GM21825 (cell line): ENCODE results near the gene RNF6.

ENCODE experiments used
- ATAC-seq: cut with Tn5 transposase; IDR thresholded peaks from one replicate; pipeline ENCODE4 v1.9.1; 2021; ENCODE audit warnings: mild to moderate bottlenecking, moderate library complexity; ENCODE audit not compliant: unreplicated experiment

RNF6 gene

GRCh38 chr13:26227166-26227971, 5.3 kb upstream of the RNF6 start:
- no peak for ATAC-seq

DNA sequence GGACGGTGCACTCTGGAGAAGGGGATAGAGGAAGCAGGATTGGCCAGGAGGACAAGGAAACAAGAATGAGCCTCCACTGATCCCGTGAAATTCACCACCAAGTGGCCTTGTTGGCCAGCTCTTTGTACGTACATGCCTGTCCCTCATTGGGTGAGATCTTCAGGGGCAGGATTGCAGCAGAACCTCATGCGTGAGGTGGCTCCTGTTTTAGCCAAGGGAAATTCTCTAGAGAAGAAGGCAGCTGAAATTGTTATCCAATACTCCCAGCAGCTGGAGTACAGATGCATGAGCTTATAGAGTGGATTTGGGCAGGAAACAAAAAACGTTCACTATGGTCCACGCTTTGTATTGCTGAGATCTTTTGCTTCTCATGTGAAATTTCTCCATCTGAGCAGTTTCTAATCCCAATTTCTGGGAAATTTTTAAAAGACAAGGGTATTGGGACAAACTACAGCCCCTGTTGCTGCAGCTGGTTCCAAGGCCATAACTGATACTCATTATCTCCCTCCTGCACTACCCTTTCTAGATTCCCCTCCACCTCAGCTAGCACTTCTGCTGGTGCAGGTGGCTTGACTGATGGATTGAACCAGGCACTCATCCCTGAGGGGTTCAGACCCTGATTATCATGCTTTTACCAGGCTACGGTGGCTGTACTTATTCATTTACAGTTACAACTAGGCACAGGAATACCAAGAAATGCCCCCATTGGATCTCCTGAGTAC, 3.9 kb upstream of the RNF6 start:
- ATAC-seq, result no peak

GRCh38 chr13:26222520-26223046, 469 bp upstream of the RNF6 start:
- ATAC-seq, result peak; percentile 45

DNA sequence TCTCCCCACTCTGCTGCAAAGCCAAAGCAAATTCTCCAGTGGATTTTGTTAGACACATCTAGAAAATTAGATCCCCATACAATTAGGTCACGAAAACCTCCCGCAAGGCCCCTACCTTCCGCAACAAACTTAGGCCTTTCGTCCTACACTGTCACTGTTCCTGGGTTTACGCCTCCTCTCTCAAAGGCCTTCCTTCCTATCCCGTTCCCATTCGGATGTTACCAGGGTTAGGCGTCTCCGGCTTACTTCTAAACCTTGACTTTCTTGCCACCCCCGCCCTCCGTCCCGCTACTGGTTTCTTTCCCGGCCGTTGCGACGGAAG, 754 bp downstream of the RNF6 start:
- ATAC-seq, result peak; percentile 18

DNA sequence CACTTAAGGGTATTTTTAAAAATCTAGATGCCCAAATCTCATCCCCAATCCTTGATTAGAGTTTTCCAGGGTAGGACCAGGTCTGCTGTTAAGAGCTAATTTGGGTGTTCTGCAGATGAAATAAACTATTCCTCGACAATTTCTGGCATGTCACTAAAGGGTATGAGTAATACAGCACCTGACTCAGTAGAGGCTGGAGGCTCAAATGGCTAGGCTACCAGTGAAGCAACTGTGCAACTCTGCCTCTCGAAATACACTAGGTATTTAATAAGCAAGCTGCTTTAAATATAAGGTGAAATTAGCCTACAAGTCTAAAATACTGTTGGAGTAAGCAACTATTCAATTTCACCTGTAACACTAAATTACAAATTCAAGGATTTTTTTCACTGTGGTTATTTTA, 1.5 kb downstream of the RNF6 start:
- ATAC-seq, result no peak

DNA sequence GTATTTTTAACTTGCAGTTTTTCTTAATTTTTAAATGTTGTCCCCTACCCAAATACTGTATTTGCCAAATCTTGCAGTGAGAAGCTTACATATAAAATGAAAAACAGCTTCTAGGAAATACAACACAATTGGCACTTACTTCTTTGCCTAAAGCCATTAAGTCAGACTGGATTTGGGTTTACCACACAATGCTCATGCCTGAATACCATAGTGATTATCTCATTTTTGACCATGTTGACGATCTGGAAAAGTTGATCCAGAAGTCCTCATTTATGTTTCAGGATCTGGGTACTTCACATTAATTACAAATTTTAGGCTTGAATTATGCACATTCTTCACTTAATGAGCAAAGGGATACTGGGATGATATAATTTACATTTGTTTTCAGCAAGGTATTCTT, 2.4 kb downstream of the RNF6 start:
- ATAC-seq, result no peak

GRCh38 chr13:26216042-26216441, 6.1 kb downstream of the RNF6 start:
- ATAC-seq, result no peak

GRCh38 chr13:26213982-26214381, 8.1 kb downstream of the RNF6 start:
- no peak for ATAC-seq

DNA sequence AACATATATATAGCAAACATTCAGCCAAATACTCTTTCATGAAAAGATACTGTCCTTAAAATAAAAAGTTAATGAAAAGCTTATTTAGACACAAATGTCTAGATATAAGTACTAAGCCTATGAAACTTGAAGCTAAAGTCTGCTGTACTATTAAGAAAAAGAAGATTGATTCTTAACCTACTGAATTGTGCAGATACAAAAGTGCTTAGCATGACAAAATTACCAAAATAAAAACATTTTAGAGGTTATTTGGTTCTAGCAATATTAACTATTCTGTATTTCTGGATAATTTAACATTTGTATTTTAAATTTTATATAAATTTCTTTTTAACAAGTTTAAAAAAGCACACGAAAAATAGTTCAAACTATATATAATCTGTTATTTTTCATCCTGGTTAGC, 8.8 kb downstream of the RNF6 start:
- no peak for ATAC-seq

DNA sequence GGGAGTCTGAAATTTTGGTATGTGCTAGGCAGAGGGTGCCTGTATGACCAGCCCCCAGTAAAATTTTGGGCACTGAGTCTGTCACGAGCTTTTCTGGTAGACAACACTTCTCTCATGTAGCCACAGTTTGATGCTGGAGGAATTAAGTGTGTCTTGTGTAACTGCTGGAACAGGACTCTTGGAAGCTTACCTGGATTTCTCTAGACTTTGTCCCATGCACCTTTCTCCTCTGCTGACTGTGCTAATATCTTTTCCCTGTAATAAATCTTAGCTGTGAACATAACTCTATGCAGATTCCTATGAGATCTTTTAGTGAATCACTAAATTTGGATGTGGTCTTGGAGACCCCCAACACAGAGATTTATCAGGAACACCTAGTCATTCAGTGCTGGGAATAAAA, 13.8 kb downstream of the RNF6 start:
- no peak for ATAC-seq

- ATAC-seq, result no peak
These were observed 19.6 kb downstream of the RNF6 start for GRCh38 chr13:26202365-26202972.

DNA sequence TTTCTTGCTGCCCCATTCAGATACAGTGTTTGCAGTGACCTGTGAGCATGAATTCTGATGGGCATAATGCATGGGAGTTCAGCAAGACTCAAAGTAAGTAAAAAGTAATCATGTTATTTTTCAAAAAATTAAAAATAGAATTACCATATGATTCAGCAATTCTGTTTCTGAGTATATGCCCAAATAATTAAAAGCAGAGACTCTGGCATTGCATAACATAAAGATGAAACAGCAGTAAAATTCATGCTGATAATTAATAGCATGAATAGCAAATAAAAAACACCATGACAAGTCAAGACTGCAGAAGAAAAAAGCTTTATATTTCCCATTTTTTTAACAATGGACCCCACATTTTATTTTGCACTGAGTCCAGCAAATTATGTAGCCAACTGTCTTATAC, 21.3 kb downstream of the RNF6 start:
- ATAC-seq, result no peak

DNA sequence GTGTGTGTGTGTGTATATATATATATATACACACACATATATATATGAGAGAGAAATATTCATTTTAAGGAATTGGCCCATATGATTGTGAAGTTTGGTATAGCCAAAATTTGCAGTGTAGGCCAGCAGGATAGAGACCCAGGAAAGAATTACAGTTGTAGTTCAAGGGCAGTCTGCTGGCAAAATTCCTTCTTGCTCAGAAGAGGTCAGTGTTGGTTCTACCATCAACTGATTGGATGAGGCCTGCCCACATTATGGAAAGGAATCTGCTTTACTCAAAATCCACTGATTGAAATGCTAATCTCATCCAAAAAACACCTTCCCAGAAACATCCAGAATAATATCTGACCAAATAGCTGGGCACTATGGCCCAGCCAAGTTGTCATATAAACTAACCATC, 24.0 kb downstream of the RNF6 start:
- ATAC-seq, result no peak

- no peak for ATAC-seq
These were observed 24.8 kb downstream of the RNF6 start for GRCh38 chr13:26197298-26197697.

- ATAC-seq, result no peak
These were observed 35.1 kb downstream of the RNF6 start for GRCh38 chr13:26186995-26187394.

GRCh38 chr13:26186118-26186870, 35.8 kb downstream of the RNF6 start:
- peak; percentile 80 for ATAC-seq

- ATAC-seq, result peak; percentile 11
These were observed 36.4 kb downstream of the RNF6 start for GRCh38 chr13:26185720-26186117.

DNA sequence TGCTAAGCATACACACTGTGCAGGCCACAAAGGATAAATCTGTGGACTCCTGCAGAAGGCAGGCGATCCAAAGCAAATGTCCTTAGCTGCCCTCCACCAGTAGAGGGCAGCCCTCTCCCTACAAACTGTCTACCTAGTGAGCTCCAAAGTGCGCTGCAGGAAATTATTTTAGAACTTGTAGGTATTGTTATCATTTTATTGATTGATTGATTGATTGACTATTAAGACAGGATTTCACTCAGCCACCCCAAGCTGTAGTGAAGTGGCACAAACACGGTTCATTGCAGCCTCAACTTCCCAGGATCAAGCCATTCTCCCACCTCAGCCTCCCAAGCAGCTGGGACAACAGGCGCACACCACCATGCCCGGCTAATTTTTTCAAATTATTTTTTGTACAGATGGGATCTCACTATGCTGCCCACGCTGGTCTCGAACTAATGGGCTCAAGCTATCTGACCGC, 37.3 kb downstream of the RNF6 start:
- peak; percentile 36 for ATAC-seq

- ATAC-seq, result no peak
These were observed 38.7 kb downstream of the RNF6 start for GRCh38 chr13:26183416-26183815.

- no peak for ATAC-seq
These were observed 42.8 kb downstream of the RNF6 start for GRCh38 chr13:26179344-26179743.

DNA sequence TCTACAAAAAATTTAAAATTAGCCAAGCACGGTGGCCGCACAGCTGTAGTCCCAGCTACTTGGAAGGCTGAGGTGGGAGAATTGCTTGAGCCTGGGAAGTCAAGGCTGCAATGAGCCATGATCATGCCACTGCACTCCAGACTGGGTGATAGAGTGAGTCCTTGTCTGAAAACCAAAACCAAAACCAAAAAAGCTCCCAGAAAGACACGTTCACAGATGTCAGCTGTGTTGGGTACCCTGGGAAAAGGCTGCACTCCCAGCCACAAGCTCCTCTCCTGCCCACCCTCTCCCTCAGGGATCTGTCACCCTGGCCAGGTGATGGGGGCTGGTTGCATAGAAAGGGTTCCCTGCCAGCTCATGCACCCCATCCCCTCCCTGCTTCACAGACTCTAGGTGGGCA, 53.3 kb downstream of the RNF6 start:
- ATAC-seq, result no peak
